HepG2 (cell line): ENCODE results near the gene MCM3AP. TPM values are rescaled to one million over a fixed set of nuclear protein-coding genes. Genes with fewer than 3 reads are reported as not detected.

Source experiments
- ADNP ChIP-seq: sonication (generic); formaldehyde crosslinking; IDR thresholded peaks from 2 replicates; pipeline ENCODE4 v1.4.0; 2020; ENCODE audit warnings: missing genetic modification reagents
- DR1 ChIP-seq: sonication (generic); formaldehyde crosslinking; IDR thresholded peaks from 2 replicates; pipeline ENCODE4 v1.8.0; 2021; ENCODE audit warnings: mild to moderate bottlenecking, missing genetic modification reagents, inconsistent platforms
- KMT2A ChIP-seq: sonication (generic); formaldehyde crosslinking; IDR thresholded peaks from 2 replicates; pipeline ENCODE4 v1.4.0; 2020; ENCODE audit warnings: missing genetic modification reagents
- POLR2AphosphoS5 ChIP-seq: IDR thresholded peaks from 2 replicates; pipeline ENCODE4 v1.6.1; 2012; ENCODE audit warnings: low read depth, low read length
- RNF219 ChIP-seq: sonication (generic); formaldehyde crosslinking; IDR thresholded peaks from 2 replicates; pipeline ENCODE4 v1.5.0; 2020; ENCODE audit warnings: mild to moderate bottlenecking, missing genetic modification reagents
- SKIL ChIP-seq: sonication (generic); formaldehyde crosslinking; IDR thresholded peaks from 2 replicates; pipeline ENCODE4 v1.8.0; 2022; ENCODE audit warnings: missing genetic modification reagents, mild to moderate bottlenecking, moderate library complexity, borderline replicate concordance
- STAG1 ChIP-seq: sonication (generic); formaldehyde crosslinking; IDR thresholded peaks from 2 replicates; pipeline ENCODE4 v1.4.0; 2020; ENCODE audit warnings: missing genetic modification reagents
- TMF1 ChIP-seq: sonication (generic); formaldehyde crosslinking; IDR thresholded peaks from 2 replicates; pipeline ENCODE4 v1.8.1; 2022; ENCODE audit warnings: low read depth, missing genetic modification reagents
- USF2 ChIP-seq, 2 experiments: sonication (generic) in 1 of 2; formaldehyde crosslinking in 1 of 2; IDR thresholded peaks; 2 replicates each; pipeline versions ENCODE4 v1.5.1 to v1.6.1; 2011 to 2020; ENCODE audit warnings: borderline replicate concordance in 1 of 2, low read depth in 1 of 2, low read length in 1 of 2, mild to moderate bottlenecking in 1 of 2, missing genetic modification reagents in 1 of 2, moderate library complexity in 1 of 2
- ZFP90 ChIP-seq: sonication (generic); formaldehyde crosslinking; IDR thresholded peaks from 2 replicates; pipeline ENCODE4 v1.8.0; 2022; ENCODE audit warnings: missing genetic modification reagents, mild to moderate bottlenecking, inconsistent platforms, borderline replicate concordance
- ZIK1 ChIP-seq: sonication (generic); formaldehyde crosslinking; IDR thresholded peaks from 2 replicates; pipeline ENCODE4 v1.5.0; 2020; ENCODE audit warnings: mild to moderate bottlenecking, low read depth, missing genetic modification reagents, borderline replicate concordance
- ZNF205 ChIP-seq: IDR thresholded peaks from 2 replicates; pipeline ENCODE4 v1.6.1; 2018; ENCODE audit warnings: missing biosample characterization, missing genetic modification reagents
- ZNF292 ChIP-seq: sonication (generic); formaldehyde crosslinking; IDR thresholded peaks from 2 replicates; pipeline ENCODE4 v1.8.1; 2022; ENCODE audit warnings: mild to moderate bottlenecking, low read depth, missing genetic modification reagents, borderline replicate concordance
- ZNF432 ChIP-seq: sonication (generic); formaldehyde crosslinking; IDR thresholded peaks from 2 replicates; pipeline ENCODE4 v1.5.0; 2020; ENCODE audit warnings: missing genetic modification reagents, mild to moderate bottlenecking, borderline replicate concordance
- ZNF569 ChIP-seq: sonication (generic); formaldehyde crosslinking; IDR thresholded peaks from 2 replicates; pipeline ENCODE4 v1.5.0; 2020; ENCODE audit warnings: mild to moderate bottlenecking, missing genetic modification reagents, moderate library complexity, borderline replicate concordance
- ZSCAN20 ChIP-seq: sonication (generic); formaldehyde crosslinking; IDR thresholded peaks from 2 replicates; pipeline ENCODE4 v1.4.0; 2020; ENCODE audit warnings: missing genetic modification reagents, mild to moderate bottlenecking, borderline replicate concordance
- polyA plus RNA-seq, 8 experiments: library from polyadenylated mRNA; depleted of rRNA in 3 of 8; stranded (reverse) in 7 of 8; unstranded in 1 of 8; fragments of >200 nt; fragmentation: Illumina TruSeq in 4 of 8; extraction: Trizol in 4 of 8; gene quantifications; 2 replicates each; pipeline versions ENCODE4 v1.2.1 to v1.2.3, GENCODE V29; 2011 to 2016; ENCODE audit warnings: low read depth in 4 of 8, missing spikeins in 1 of 8, mixed read lengths in 1 of 8; ENCODE audit not compliant: insufficient read depth in 1 of 8
- total RNA-seq, 5 experiments: library from RNA; depleted of rRNA; stranded (reverse); fragments of >200 nt; fragmentation: Illumina TruSeq; extraction: Trizol; gene quantifications; 2 replicates each; pipeline ENCODE4 v1.2.3, GENCODE V29; 2016; ENCODE audit warnings: low read depth in 1 of 5

The MCM3AP gene
- total and polyA plus RNA-seq, 2 of the 13 experiments (the other 11 are each of a cell fraction or from before 2014, with no cell fraction given), result 27.0 to 54.7 TPM

- TF ChIP-seq ZNF432 (CRISPR knock-in tag), result no peak
- TF ChIP-seq ZSCAN20 (CRISPR knock-in tag), result 0 out of 2 replicates have a peak, but pooled peaks have one; percentile 15
- TF ChIP-seq STAG1 (CRISPR knock-in tag), result no peak
- peak; percentile 81 for TF ChIP-seq DR1
- TF ChIP-seq POLR2AphosphoS5, result peak; percentile 79
- TF ChIP-seq ZNF205, result no peak
- no peak for TF ChIP-seq ZFP90
- TF ChIP-seq ADNP, result no peak
- TF ChIP-seq ZNF569, result no peak
- TF ChIP-seq ZIK1, result 0 out of 2 replicates have a peak, but pooled peaks have one; percentile 39
- TF ChIP-seq ZNF292 (CRISPR knock-in tag), result no peak
- TF ChIP-seq RNF219 (CRISPR knock-in tag), result no peak
- peak; percentile 68 for TF ChIP-seq KMT2A (CRISPR knock-in tag)
- TF ChIP-seq TMF1 (CRISPR knock-in tag), result peak; percentile 74; the same call in 1 of the 2 replicates
- TF ChIP-seq SKIL (CRISPR knock-in tag), result no peak
- TF ChIP-seq USF2 (IDR thresholded peaks at IDR 0.05; ENCODE audit: low read depth, low read length), result no peak
- TF ChIP-seq USF2 (CRISPR knock-in tag; IDR thresholded peaks at IDR 0.05; ENCODE audit: borderline replicate concordance), result no peak
Observed at GRCh38 chr21:46323710-46324389, 38.4 kb upstream of the MCM3AP start, which contains the start of the genes C21orf58 and PCNT (continued).
